ENCODE results near the gene TEKT1. TPM values are rescaled to one million over a fixed set of nuclear protein-coding genes. Genes with fewer than 3 reads are reported as not detected.
"Not testable (repeated sequence)": the region's sequence is repeated elsewhere in the genome, so short reads cannot be mapped to it uniquely, and the experiment has no call there.

Gene TEKT1
- polyA plus RNA-seq, 1 donor from 2014 or later, result 0.06 TPM

- no peak overlapping the region for H3K4me2 ChIP-seq (ENCODE audit: low read length)
Measured at GRCh38 chr17:6823011-6823442, 8.5 kb downstream of the TEKT1 start.

GRCh38 chr17:6818938-6819337 is 12.6 kb downstream of the TEKT1 start:
- Histone ChIP-seq H4K20me1 (ENCODE audit: insufficient read depth) (no peaks in the 10 kb centered on the region), H3K27me3 (ENCODE audit: insufficient read depth, low read depth, low read length) (no peaks in the 10 kb centered on the region), H3K9me2 (ENCODE audit: insufficient read depth, low read length) (no peaks in the 10 kb centered on the region), H2AFZ (ENCODE audit: low read depth, low read length) (no peak overlapping the region), H3K27ac (ENCODE audit: low read length) (no peak overlapping the region), H3K9me3 (ENCODE audit: low read length) (no peaks in the 10 kb centered on the region), H3F3A (ENCODE audit: insufficient read depth, low read length, poor library complexity, severe bottlenecking) (no peaks in the 10 kb centered on the region), H3K36me3 (ENCODE audit: insufficient read depth, low read length) (no peaks in the 10 kb centered on the region), H3K79me2 (replicated peaks; ENCODE audit: insufficient read depth, low read length) (no peaks in the 10 kb centered on the region), H3K4me3 (ENCODE audit: low read length) (no peak overlapping the region), H3K9ac (ENCODE audit: low read length) (no peak overlapping the region), H3K4me2 (ENCODE audit: low read length) (no peak overlapping the region)
- no peak for TF ChIP-seq CTCF (IDR thresholded peaks at IDR 0.05; ENCODE audit: poor library complexity, severe bottlenecking)
- TF ChIP-seq TAF1 (IDR thresholded peaks at IDR 0.05; ENCODE audit: low read depth), result no peak

More at GRCh38 chr17:6823011-6823442, 8.5 kb downstream of the TEKT1 start:
- Histone ChIP-seq H3K9me3 (ENCODE audit: low read length) (no peaks in the 10 kb centered on the region), H3K27ac (ENCODE audit: low read length) (no peak overlapping the region), H2AFZ (ENCODE audit: low read depth, low read length) (no peak overlapping the region), H3K27me3 (ENCODE audit: insufficient read depth, low read depth, low read length) (no peaks in the 10 kb centered on the region), H3K9ac (ENCODE audit: low read length) (no peak overlapping the region), H4K20me1 (ENCODE audit: insufficient read depth) (no peaks in the 10 kb centered on the region), H3F3A (ENCODE audit: insufficient read depth, low read length, poor library complexity, severe bottlenecking) (no peaks in the 10 kb centered on the region), H3K9me2 (ENCODE audit: insufficient read depth, low read length) (no peaks in the 10 kb centered on the region), H3K36me3 (ENCODE audit: insufficient read depth, low read length) (no peaks in the 10 kb centered on the region), H3K4me3 (ENCODE audit: low read length) (no peak overlapping the region), H3K79me2 (replicated peaks; ENCODE audit: insufficient read depth, low read length) (no peaks in the 10 kb centered on the region)
- TF ChIP-seq SMC3 (conservative IDR thresholded peaks at IDR 0.05; ENCODE audit: poor library complexity) (no peak), MXI1 (conservative IDR thresholded peaks at IDR 0.05; ENCODE audit: poor library complexity, severe bottlenecking) (no peak), CTCF (IDR thresholded peaks at IDR 0.05; ENCODE audit: poor library complexity, severe bottlenecking) (no peak), REST (IDR thresholded peaks at IDR 0.05; ENCODE audit: borderline replicate concordance) (no peak), RAD21 (conservative IDR thresholded peaks at IDR 0.05) (no peak), POLR2AphosphoS5 (IDR thresholded peaks at IDR 0.05) (no peak), EZH2 (IDR thresholded peaks at IDR 0.05; ENCODE audit: borderline replicate concordance, insufficient read depth, low read length, poor library complexity, severe bottlenecking) (no peak), EP300 (conservative IDR thresholded peaks at IDR 0.05; ENCODE audit: poor library complexity, severe bottlenecking) (no peak), TAF1 (IDR thresholded peaks at IDR 0.05; ENCODE audit: low read depth) (no peak)

GRCh38 chr17:6816368-6816767 is 15.2 kb downstream of the TEKT1 start:
- not testable (repeated sequence) for H3K27me3 ChIP-seq (ENCODE audit: insufficient read depth, low read depth, low read length); H3K9me3 ChIP-seq (ENCODE audit: low read length); H3K4me3 ChIP-seq (ENCODE audit: low read length); H3K9me2 ChIP-seq (ENCODE audit: insufficient read depth, low read length); H3K4me2 ChIP-seq (ENCODE audit: low read length); H3K36me3 ChIP-seq (ENCODE audit: insufficient read depth, low read length); H3K9ac ChIP-seq (ENCODE audit: low read length); H3K27ac ChIP-seq (ENCODE audit: low read length); H2AFZ ChIP-seq (ENCODE audit: low read depth, low read length); H3F3A ChIP-seq (ENCODE audit: insufficient read depth, low read length, poor library complexity, severe bottlenecking); H3K79me2 ChIP-seq (replicated peaks; ENCODE audit: insufficient read depth, low read length); H4K20me1 ChIP-seq (ENCODE audit: insufficient read depth)
